ENCODE data around the gene PTH. TPM values are rescaled to one million over a fixed set of nuclear protein-coding genes. Genes with fewer than 3 reads are reported as not detected.

PTH gene
- polyA plus RNA-seq, 4 donors: not detected

- Histone ChIP-seq H3K36me3 (ENCODE audit: control insufficient read depth in 3 of 3, insufficient read depth in 2 of 3, low read depth in 1 of 3, low read length in 3 of 3) (no peaks in the 10 kb centered on the region), H3K4me3 (ENCODE audit: low read depth in 1 of 3, low read length in 3 of 3) (peak overlapping the region in 1 of 3 donors; percentile 30), H3K27me3 (ENCODE audit: control insufficient read depth in 3 of 3, insufficient read depth in 3 of 3, low read length in 3 of 3) (no peaks in the 10 kb centered on the region), H3K4me1 (ENCODE audit: control insufficient read depth in 3 of 3, insufficient read depth in 2 of 3, low read depth in 1 of 3, low read length in 2 of 3) (no peaks in the 10 kb centered on the region), H3K9me3 (ENCODE audit: control insufficient read depth in 2 of 2, insufficient read depth in 1 of 2, low read depth in 1 of 2, low read length in 1 of 2) (no peaks in the 10 kb centered on the region), H3K27ac (ENCODE audit: low read depth in 1 of 3, low read length in 2 of 3) (no peak overlapping the region)
- WGBS, 3 donors: 53 to 65% (median 60%) methylated on average over 26 of the region's 26 CpGs
- no peak for FAIRE-seq
- DNase-seq: peak; percentile 48 to 54
These were observed 8.7 kb downstream of the PTH start for GRCh38 chr11:13486926-13487660.

- peaks cover 0 to 7% of the 10 kb centered on the region in 2 donors for H3K9me3 ChIP-seq (ENCODE audit: control insufficient read depth in 2 of 2, insufficient read depth in 1 of 2, low read depth in 1 of 2, low read length in 1 of 2)
- peaks cover 0 to 3% (median 0%) of the 10 kb centered on the region in 3 donors for H3K27me3 ChIP-seq (ENCODE audit: control insufficient read depth in 3 of 3, insufficient read depth in 3 of 3, low read length in 3 of 3)
- 72 to 85% (median 81%) methylated on average over 9 of the region's 9 CpGs for WGBS, 3 donors
- H3K4me3 ChIP-seq (ENCODE audit: low read depth in 1 of 3, low read length in 3 of 3): no peak overlapping the region
- H3K4me1 ChIP-seq (ENCODE audit: control insufficient read depth in 3 of 3, insufficient read depth in 2 of 3, low read depth in 1 of 3, low read length in 2 of 3): no peaks in the 10 kb centered on the region
- DNase-seq (no peak), FAIRE-seq (no peak)
- no peaks in the 10 kb centered on the region for H3K36me3 ChIP-seq (ENCODE audit: control insufficient read depth in 3 of 3, insufficient read depth in 2 of 3, low read depth in 1 of 3, low read length in 3 of 3)
- H3K27ac ChIP-seq (ENCODE audit: low read depth in 1 of 3, low read length in 2 of 3): no peak overlapping the region
These were observed 15.6 kb downstream of the PTH start for GRCh38 chr11:13480198-13480597.

GRCh38 chr11:13479688-13480087 lies 16.1 kb downstream of the PTH start:
- WGBS, 3 donors: 94 to 98% (median 97%) methylated on average over 3 of the region's 3 CpGs
- Histone ChIP-seq H3K36me3 (ENCODE audit: control insufficient read depth in 3 of 3, insufficient read depth in 2 of 3, low read depth in 1 of 3, low read length in 3 of 3) (no peaks in the 10 kb centered on the region), H3K4me3 (ENCODE audit: low read depth in 1 of 3, low read length in 3 of 3) (no peak overlapping the region), H3K4me1 (ENCODE audit: control insufficient read depth in 3 of 3, insufficient read depth in 2 of 3, low read depth in 1 of 3, low read length in 2 of 3) (no peaks in the 10 kb centered on the region), H3K9me3 (ENCODE audit: control insufficient read depth in 2 of 2, insufficient read depth in 1 of 2, low read depth in 1 of 2, low read length in 1 of 2) (peaks cover 0 to 7% of the 10 kb centered on the region in 2 donors), H3K27me3 (ENCODE audit: control insufficient read depth in 3 of 3, insufficient read depth in 3 of 3, low read length in 3 of 3) (peaks cover 0 to 3% (median 0%) of the 10 kb centered on the region in 3 donors), H3K27ac (ENCODE audit: low read depth in 1 of 3, low read length in 2 of 3) (no peak overlapping the region)
- FAIRE-seq (no peak), DNase-seq (no peak)

- Histone ChIP-seq H3K27ac (ENCODE audit: low read depth in 1 of 3, low read length in 2 of 3) (no peak overlapping the region), H3K36me3 (ENCODE audit: control insufficient read depth in 3 of 3, insufficient read depth in 2 of 3, low read depth in 1 of 3, low read length in 3 of 3) (no peaks in the 10 kb centered on the region), H3K4me1 (ENCODE audit: control insufficient read depth in 3 of 3, insufficient read depth in 2 of 3, low read depth in 1 of 3, low read length in 2 of 3) (no peaks in the 10 kb centered on the region), H3K9me3 (ENCODE audit: control insufficient read depth in 2 of 2, insufficient read depth in 1 of 2, low read depth in 1 of 2, low read length in 1 of 2) (peaks cover 0 to 3% of the 10 kb centered on the region in 2 donors), H3K4me3 (ENCODE audit: low read depth in 1 of 3, low read length in 3 of 3) (no peak overlapping the region), H3K27me3 (ENCODE audit: control insufficient read depth in 3 of 3, insufficient read depth in 3 of 3, low read length in 3 of 3) (peaks cover 0 to 3% (median 0%) of the 10 kb centered on the region in 3 donors)
- WGBS, 3 donors: 72 to 76% (median 76%) methylated on average over 3 of the region's 3 CpGs
- DNase-seq (no peak), FAIRE-seq (no peak)
These were observed 20.7 kb downstream of the PTH start for GRCh38 chr11:13475091-13475490.

- H3K36me3 ChIP-seq (ENCODE audit: control insufficient read depth in 3 of 3, insufficient read depth in 2 of 3, low read depth in 1 of 3, low read length in 3 of 3): no peaks in the 10 kb centered on the region
- H3K27me3 ChIP-seq (ENCODE audit: control insufficient read depth in 3 of 3, insufficient read depth in 3 of 3, low read length in 3 of 3): peaks cover 0 to 6% (median 0%) of the 10 kb centered on the region in 3 donors
- WGBS, 3 donors: 67 to 83% (median 72%) methylated on average over 3 of the region's 3 CpGs
- DNase-seq (no peak), FAIRE-seq (no peak)
- no peaks in the 10 kb centered on the region for H3K4me1 ChIP-seq (ENCODE audit: control insufficient read depth in 3 of 3, insufficient read depth in 2 of 3, low read depth in 1 of 3, low read length in 2 of 3)
- H3K4me3 ChIP-seq (ENCODE audit: low read depth in 1 of 3, low read length in 3 of 3): no peak overlapping the region
- no peaks in the 10 kb centered on the region for H3K9me3 ChIP-seq (ENCODE audit: control insufficient read depth in 2 of 2, insufficient read depth in 1 of 2, low read depth in 1 of 2, low read length in 1 of 2)
- H3K27ac ChIP-seq (ENCODE audit: low read depth in 1 of 3, low read length in 2 of 3): no peak overlapping the region
These were observed 22.6 kb downstream of the PTH start for GRCh38 chr11:13473013-13473722.

GRCh38 chr11:13468750-13469149 lies 27.0 kb downstream of the PTH start:
- no peaks in the 10 kb centered on the region for H3K36me3 ChIP-seq (ENCODE audit: control insufficient read depth in 3 of 3, insufficient read depth in 2 of 3, low read depth in 1 of 3, low read length in 3 of 3)
- H3K4me1 ChIP-seq (ENCODE audit: control insufficient read depth in 3 of 3, insufficient read depth in 2 of 3, low read depth in 1 of 3, low read length in 2 of 3): peaks cover 0 to 3% (median 0%) of the 10 kb centered on the region in 3 donors
- H3K4me3 ChIP-seq (ENCODE audit: low read depth in 1 of 3, low read length in 3 of 3): no peak overlapping the region
- WGBS, 3 donors: 21 to 44% (median 35%) methylated on average over 5 of the region's 5 CpGs
- DNase-seq (no peak), FAIRE-seq (no peak)
- peaks cover 0 to 4% (median 0%) of the 10 kb centered on the region in 3 donors for H3K27me3 ChIP-seq (ENCODE audit: control insufficient read depth in 3 of 3, insufficient read depth in 3 of 3, low read length in 3 of 3)
- no peak overlapping the region for H3K27ac ChIP-seq (ENCODE audit: low read depth in 1 of 3, low read length in 2 of 3)
- H3K9me3 ChIP-seq (ENCODE audit: control insufficient read depth in 2 of 2, insufficient read depth in 1 of 2, low read depth in 1 of 2, low read length in 1 of 2): no peaks in the 10 kb centered on the region

GRCh38 chr11:13465909-13466371 lies 29.9 kb downstream of the PTH start:
- FAIRE-seq (no peak), DNase-seq (peak; percentile 38 to 49)
- Histone ChIP-seq H3K27me3 (ENCODE audit: control insufficient read depth in 3 of 3, insufficient read depth in 3 of 3, low read length in 3 of 3) (peaks cover 0 to 4% (median 0%) of the 10 kb centered on the region in 3 donors), H3K9me3 (ENCODE audit: control insufficient read depth in 2 of 2, insufficient read depth in 1 of 2, low read depth in 1 of 2, low read length in 1 of 2) (no peaks in the 10 kb centered on the region), H3K27ac (ENCODE audit: low read depth in 1 of 3, low read length in 2 of 3) (no peak overlapping the region), H3K4me3 (ENCODE audit: low read depth in 1 of 3, low read length in 3 of 3) (no peak overlapping the region), H3K36me3 (ENCODE audit: control insufficient read depth in 3 of 3, insufficient read depth in 2 of 3, low read depth in 1 of 3, low read length in 3 of 3) (no peaks in the 10 kb centered on the region), H3K4me1 (ENCODE audit: control insufficient read depth in 3 of 3, insufficient read depth in 2 of 3, low read depth in 1 of 3, low read length in 2 of 3) (peaks cover 0 to 7% (median 0%) of the 10 kb centered on the region in 3 donors)
- 0 to 6% (median 6%) methylated on average over 6 of the region's 6 CpGs for WGBS, 3 donors

GRCh38 chr11:13463779-13464290 lies 32.0 kb downstream of the PTH start:
- DNase-seq (no peak), FAIRE-seq (no peak)
- WGBS, 3 donors: 26 to 30% (median 30%) methylated on average over 12 of the region's 12 CpGs

More at GRCh38 chr11:13463779-13464290, 32.0 kb downstream of the PTH start:
- no peaks in the 10 kb centered on the region for H3K36me3 ChIP-seq (ENCODE audit: control insufficient read depth in 3 of 3, insufficient read depth in 2 of 3, low read depth in 1 of 3, low read length in 3 of 3)
- H3K27ac ChIP-seq (ENCODE audit: low read depth in 1 of 3, low read length in 2 of 3): peak overlapping the region; percentile 43 to 94 (median 88)
- H3K4me1 ChIP-seq (ENCODE audit: control insufficient read depth in 3 of 3, insufficient read depth in 2 of 3, low read depth in 1 of 3, low read length in 2 of 3): peaks cover 0 to 7% (median 0%) of the 10 kb centered on the region in 3 donors
- H3K4me3 ChIP-seq (ENCODE audit: low read depth in 1 of 3, low read length in 3 of 3): peak overlapping the region; percentile 83 to 93 (median 84)
- H3K27me3 ChIP-seq (ENCODE audit: control insufficient read depth in 3 of 3, insufficient read depth in 3 of 3, low read length in 3 of 3): no peaks in the 10 kb centered on the region
- no peaks in the 10 kb centered on the region for H3K9me3 ChIP-seq (ENCODE audit: control insufficient read depth in 2 of 2, insufficient read depth in 1 of 2, low read depth in 1 of 2, low read length in 1 of 2)

Data from small intestine (tissue), 7 donors.